Fibroblast of skin of right biceps (primary cell): ENCODE data around the gene CCDC158.
"Not testable (repeated sequence)": the region's sequence is repeated elsewhere in the genome, so short reads cannot be mapped to it uniquely, and the experiment has no call there.

ENCODE experiments used
- DNase-seq: peaks from one replicate; pipeline ENCODE4 v3.0.0-alpha.2; 2013

The CCDC158 gene

DNA sequence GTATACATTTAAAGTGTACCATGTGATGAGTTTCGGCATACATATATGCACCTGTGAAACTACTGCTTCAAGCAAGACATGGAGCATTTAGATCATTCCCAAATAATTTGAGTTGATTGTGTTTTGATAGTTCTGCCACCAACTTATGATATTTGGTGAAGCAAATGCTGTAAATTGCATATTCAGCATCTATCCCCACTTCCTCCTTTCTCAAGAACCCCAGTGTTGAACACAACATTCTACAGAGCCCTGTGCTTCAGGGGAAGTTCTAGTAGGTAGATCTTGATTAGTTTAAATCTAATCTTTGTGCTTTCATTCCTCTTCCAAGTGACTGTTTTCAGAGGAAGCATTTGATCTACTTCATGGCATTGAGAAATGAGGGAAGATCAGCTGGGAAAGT is 8.7 kb upstream of the CCDC158 start:
- DNase-seq = no peak

DNA sequence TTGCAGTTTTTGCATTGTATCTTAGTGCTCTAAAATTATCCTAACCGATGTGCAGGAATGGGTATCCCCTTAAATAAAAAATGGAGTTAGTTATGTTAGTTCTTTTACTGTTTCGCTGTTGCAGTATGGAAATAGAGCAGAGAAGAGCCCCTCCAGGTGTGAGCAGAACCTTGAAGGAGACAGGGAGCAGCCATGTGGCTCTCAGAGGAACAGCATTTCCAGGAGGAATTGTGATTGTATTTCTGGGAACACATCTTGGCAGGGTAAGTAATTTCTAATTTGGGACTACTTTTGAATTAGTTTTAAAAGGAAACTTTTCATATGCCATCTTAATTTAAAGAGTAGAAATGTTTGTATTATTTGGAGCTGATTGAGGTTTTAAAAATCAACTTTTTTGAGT is 5.3 kb upstream of the CCDC158 start:
- no peak for DNase-seq

DNA sequence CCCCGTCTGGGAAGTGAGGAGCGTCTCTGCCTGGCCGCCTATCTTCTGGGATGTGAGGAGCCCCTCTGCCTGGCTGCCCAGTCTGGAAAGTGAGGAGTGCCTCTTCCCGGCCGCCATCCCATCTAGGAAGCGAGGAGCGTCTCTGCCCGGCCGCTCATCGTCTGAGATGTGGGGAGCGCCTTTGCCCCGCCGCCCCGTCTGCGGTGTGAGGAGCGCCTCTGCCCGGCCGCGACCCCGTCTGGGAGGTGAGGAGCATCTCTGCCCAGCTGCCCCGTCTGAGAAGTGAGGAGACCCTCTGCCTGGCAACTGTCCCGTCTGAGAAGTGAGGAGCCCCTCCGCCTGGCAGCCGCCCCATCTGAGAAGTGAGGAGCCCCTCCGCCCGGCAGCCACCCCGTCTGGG is 2.2 kb upstream of the CCDC158 start:
- not testable (repeated sequence) for DNase-seq

DNA sequence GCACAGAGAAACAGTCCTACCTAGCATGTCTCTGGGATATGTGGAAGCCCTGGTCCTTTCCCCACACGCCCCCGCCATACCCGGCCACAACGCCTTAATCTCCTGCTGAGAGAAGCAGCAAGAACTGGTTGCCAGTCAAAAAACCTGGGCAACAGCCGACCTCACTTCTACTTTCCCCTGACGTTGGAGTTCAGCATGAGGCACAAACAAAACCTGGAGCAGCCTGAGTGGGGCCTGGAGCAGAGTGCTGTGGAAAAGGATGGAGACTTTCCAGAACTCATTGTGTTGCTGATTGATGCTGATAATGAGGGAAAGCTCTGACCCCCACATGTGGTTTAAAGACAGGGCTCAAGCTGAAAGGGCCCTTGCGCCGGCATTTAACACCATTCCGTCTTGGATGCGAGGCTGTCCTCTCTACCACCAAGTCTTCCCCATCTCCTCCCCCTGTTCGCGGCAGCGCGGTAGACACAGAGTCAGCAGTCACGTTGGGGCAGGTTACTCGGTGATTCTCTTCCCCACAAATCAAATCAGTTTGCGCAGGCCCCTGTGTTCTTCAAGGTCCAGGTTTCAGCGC is 666 bp downstream of the CCDC158 start:
- no peak for DNase-seq

DNA sequence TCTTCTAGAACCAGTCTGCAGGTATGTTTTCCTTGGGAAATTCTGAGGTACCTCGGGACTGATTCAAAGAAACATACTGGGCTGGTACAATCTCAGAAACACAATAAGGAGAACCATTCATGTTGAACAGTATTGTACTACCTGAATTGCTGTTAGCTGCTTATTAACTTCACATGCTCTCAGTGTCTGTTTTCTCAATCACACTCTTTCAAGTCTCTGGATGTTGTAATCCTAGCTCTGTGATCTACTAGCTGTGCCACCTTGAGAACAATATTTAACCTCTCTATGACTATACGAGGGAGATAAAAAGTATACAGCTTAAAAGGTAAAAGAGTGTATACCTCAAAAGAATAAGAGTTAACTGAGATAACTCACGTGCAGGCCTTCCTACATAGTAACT is 10.3 kb downstream of the CCDC158 start:
- no peak for DNase-seq

DNA sequence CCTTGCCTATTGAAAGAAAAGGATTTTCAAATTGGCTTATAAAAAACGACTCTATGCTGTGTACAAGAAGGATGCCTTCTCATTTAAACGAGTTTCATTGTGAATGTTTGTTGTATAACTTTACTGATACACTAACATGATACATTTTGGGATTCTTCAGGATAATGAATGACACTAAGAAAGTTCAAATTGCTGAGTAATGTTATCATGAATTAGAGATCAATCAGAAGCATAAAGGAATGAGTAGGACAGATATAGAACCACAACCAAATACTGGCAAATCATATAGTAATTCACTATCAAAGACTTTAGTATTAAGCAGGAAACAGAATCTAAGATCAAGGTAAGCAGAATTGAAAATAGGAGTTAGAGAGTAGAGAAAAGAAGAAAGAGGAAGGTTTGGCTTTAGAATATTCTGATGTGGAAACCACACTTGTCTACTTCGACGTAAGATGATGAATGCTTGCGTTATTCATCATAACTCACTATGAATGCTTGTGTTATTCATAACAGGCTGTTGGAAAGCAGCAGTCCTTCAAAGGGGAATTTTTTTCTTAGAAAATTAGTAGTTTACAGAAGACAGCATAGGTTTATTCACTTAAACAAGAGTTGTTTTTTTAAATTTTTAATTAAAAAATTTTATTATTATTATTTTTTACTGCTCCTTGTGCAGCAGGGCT is 13.4 kb downstream of the CCDC158 start:
- no peak for DNase-seq

DNA sequence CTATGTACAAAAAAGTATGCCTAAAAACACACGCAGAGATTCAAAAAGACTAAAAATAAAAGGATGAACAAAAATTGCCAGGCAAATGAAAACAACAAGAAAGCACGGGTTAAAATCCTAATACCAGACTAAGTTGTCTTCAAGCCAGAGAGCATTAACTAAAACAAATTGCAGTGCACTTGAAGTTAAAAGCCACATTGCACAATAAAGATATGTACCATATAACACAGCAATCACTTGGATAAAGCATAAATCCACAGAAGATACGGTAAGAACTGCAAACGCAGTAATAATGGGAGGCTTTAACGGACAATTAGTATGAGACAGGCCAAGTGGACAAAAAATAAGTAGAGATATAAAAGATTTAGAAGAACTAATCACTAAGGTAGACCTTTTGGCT is 14.9 kb downstream of the CCDC158 start:
- DNase-seq = no peak

DNA sequence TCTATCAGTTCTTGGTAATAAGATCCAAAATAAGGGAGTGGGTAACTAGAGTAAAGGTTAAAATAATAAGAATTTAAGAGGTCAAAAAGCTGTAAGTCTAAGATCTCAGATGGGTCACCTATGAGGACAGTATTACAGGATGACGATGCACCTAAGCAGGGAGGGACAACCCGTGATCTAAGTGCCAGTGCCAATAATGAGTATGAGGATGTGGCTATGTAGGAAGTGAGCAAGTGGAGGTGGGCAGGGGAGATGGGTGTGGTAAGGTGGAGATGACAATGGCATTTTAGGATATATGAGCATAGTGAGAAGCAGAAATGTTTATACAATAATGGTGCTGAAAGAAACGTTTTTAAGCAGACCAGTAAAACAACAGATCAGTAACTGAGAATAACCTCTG is 19.3 kb downstream of the CCDC158 start:
- no peak for DNase-seq

DNA sequence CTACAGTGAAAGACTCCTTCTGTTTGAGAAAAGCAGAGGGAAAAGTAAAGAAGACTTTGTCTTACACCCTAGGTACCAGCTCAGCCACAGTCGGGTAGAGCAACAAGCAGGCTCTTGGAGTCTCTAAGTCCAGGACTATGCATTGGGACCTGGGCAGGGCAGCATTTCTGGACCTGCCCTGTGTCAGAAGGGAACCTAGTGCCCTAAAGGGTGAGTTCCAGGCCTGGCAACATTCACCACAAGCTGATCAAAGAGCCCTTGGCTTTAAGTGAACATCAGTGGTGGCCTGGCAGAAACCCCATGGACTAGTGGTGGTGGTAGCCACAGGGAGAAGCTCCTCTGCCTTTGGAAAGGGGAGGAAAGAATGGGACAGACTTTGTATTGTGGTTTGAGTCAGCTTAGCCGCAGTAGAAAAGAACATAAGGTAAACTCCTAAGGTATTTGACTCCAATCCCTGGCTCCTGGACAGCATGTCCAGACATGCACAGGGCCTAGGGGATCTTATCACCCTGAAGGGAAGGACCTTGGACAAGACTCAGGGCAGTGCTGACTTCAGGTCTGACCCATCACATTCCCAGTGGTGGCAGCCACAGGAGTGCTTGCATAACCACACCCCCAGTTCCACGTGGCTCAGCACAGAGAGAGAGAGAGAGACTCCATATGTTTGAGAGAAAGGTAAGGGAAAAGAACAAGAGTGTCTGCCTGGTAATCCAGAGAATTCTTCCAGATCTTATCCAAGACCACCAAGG is 32.6 kb downstream of the CCDC158 start:
- no peak for DNase-seq

DNA sequence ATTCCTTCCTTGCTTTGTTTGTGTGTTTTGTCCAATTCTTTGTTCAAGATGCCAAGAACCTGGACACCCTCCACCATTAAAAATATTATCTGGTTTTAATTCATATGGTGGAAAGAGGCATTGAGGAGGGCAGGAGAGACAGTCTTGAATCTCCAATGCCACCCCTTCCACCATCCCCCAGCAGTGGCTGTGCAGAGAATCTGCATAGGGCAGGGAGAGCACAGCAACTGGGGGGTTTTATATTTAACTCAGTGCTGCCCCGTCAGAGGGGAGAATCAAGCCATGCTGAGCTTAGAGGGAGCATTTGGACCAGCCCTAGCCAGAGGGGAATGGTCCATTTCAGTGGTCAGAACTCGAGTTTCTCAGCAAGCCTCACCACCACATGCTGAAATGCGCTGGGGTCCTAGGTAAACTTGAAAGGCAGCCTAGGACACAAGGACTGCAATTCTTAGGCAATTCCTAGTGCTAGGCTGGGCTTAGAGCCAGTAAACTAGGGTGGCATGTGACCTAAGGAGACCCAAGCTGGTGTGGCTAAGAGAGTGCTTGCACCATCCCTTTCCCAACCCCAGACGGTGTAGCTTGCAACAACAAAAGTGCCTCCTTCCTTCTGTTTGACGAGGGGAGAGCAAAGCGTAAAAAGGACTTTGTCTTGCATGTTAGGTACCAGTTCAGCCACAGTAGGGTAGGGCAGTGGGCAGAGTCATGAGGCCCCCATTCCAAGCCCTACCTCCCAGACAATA is 34.2 kb downstream of the CCDC158 start:
- DNase-seq = no peak

DNA sequence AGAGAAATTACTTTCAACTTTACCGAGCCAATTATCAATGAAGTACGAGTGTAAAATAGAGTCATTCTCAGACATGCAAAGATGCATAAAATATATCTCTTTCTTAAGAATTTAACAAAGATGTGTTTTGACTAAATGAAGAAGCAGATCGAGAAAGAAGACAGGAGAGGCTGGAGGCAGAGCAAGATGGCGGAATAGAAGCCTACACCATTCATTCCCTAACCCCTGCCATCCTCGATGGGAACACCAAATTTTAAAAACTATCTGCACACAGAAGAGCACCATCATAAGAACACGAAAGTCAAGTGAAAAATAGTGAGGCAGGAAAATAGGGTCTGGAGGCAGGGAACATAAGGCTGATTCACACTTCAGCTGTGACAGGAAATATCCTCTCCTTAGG is 35.0 kb downstream of the CCDC158 start:
- no peak for DNase-seq

DNA sequence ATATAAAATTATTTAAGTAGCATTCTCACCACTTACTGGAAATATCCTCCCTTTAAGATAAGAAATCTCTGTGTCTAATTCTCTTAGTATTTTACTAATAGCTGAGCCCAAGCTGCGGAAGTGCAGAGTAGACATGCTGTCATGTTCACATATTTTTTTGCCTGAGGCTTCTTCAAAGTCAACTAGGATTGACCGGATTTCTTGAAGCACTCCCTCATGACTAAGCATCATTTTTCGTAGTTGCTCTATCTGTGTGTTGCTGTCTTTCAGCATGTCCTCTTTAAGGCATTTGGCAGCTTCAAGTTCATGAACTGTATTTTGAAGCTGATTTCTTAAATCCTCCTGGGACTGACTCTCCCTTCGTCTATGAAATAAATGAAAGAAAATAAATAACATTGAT is 36.9 kb downstream of the CCDC158 start:
- no peak for DNase-seq

DNA sequence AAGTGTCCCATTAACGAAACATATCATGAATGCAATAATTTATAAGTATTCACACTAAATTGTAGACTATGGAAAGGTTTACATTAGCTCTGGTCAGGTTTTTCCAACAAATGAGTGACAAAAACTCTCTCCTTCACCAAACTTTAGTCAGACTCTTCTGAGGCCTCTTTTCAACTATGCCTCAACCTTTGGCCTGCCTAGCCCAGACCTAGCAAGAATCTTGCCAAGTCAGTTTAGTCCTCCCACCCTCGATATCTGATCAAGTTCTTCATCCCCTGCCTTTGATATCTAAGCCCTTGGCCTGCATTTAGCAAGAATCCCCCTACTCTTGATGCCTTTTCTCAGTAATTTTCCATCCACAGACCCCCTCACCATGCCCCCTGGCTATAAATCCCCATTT is 37.9 kb downstream of the CCDC158 start:
- no peak for DNase-seq

DNA sequence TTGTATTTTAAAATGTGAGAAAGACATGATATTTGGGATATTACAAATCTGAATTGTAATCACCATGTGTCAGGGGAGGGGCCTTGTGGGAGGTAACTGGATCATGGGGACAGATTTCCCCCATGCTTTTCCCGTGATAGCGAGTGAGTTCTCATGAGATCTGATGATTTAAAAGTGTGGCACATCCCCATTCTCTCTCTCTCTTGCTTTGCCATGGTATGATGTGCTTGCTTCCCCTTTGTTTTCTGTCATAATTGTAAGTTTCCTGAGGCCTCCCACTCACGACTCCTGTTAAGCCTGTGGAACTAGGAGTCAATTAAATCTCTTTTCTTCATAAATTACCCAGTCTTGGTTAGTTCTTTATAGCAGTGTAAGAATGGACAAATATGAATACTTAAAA is 39.0 kb downstream of the CCDC158 start:
- DNase-seq = no peak

DNA sequence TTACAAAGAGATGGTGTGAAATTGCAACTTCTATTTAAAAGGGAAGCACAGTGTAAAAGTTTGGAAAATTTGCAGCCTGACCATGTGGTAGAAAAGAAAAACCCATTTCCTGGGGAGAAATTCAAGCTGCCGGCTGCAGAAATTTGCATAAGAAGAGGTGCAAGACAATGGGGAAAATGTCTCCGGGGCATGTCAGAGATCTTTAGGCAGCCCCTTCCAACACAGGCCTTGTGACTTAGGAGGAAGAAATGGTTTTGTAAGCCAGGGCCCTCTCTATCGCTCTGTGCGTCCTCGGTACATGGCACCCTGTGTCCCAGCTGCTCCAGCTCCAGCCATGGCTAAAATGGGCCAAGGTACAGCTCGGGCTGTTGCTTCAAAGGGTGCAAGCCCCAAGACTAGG is 40.4 kb downstream of the CCDC158 start:
- no peak for DNase-seq

DNA sequence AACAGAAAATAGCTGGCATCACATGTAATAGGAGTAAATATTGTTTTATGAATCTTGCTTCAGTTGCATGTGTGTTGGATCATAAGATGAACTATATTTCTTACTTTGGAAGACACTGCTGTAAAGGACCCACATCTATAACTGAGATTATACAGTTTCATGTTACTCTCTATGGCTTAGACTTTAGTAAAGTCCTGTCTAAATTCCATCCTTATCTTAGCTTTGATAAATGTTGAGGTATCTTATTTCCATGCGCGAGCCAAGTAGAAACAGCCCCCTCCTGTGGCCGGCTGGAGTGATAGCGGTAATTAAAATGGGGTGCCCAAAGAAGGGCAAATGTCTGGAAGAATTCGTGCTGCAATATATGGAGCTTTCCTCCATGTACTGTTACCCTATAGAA is 43.0 kb downstream of the CCDC158 start:
- peak; percentile 46 for DNase-seq

DNA sequence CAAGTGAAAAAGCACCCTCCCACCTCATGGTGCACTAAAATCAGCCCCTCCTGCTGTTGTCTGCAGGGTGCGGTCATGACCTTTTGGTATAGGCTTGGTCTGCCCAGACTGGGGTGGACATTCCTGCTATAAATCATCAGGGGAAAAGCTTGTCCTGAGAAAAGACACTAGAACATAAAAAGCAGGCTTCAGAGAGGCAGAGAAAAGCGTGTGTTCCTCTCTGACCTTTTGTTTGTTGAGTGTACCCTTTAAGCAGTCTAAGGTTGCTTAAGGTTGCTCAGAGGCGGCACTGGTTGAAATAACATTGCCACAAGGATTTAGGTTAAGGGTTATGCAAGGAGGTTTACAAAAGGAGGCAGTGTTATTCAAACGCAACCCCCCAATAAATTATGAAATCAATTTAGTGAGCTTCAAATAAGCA is 43.5 kb downstream of the CCDC158 start:
- DNase-seq = no peak

DNA sequence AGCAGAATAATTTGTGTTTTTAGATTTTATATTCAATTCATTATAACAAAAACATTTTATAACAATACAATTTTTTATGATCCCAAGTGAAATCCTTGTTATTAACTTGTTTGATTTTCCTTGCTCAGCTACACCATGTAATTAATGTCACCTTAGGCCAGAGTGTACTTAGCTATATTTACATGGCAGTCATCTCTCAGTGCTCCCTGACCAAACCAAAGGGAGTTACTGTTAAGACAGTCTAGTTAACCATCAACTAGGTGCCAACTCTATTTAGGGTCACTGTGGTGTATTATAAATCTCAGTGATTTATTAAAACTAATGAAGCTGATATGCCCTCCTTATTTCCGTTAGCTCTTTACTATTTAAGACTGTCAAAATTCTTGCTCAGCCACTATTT is 44.4 kb downstream of the CCDC158 start:
- no peak for DNase-seq

DNA sequence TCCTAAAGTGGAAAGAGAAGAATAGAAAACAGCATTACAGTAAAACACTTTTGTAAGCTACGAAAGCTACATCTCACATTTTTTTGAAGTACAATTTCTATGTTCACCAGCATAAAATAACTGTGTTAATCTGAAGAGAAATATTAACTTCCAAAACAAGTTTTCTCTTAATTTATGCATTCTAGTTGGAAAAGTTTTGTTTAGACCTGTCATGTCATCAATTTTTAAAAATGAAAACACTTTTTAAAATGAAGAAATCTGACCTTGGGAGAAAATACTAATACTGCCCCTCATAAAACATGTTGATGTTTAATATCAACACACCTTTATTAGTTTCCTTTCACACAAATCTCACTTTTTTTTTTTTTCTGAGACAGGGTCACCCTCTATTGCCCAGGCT is 45.2 kb downstream of the CCDC158 start:
- DNase-seq = no peak

DNA sequence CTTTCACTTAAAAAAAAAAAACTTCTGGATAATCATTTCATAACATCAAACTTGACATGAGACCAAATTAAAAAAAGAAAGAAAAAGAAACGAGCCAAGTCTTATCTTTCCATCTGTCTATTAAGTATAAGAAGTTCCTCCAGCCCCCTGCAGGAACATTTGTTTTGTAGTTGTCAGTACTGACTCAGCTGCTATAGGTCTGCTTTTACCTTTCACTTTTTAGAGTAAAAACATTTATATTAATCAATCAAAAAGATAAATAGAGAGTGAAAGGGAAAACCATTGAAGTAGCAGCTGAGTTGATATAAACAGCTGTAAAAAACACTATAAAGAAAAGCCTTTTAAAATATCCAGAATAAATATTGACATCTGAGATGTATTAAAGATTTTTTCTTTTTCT is 46.1 kb downstream of the CCDC158 start:
- no peak for DNase-seq

DNA sequence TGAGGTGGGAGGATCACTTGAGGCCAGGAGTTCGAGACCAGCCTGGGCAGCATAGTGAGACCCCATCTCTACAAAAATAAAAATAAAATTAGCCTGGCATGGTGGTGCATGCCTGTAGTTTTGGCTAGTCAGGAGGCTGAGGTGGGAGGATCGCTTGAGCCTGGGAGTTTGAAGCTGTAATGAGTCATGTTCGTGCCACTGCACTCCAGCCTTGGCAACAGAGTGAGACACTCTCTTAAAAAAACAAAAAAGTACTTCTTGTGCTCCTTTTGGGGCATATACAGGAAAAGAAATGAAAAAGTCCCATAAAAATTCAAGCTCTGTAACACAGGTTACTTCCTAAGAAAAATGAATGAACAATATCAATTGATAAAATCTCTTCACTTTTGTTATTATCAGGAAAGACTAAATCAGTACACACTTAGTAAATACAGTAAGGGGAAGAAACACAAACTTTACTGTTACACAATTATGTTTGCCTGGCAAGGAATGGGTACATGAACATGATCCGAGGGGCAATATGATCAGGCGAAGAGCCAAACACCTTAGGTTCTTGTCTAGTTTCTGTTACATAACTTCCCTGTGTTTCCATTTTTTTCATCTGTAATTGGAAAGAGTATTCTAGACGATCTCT is 46.9 kb downstream of the CCDC158 start:
- peak; percentile 8 for DNase-seq

DNA sequence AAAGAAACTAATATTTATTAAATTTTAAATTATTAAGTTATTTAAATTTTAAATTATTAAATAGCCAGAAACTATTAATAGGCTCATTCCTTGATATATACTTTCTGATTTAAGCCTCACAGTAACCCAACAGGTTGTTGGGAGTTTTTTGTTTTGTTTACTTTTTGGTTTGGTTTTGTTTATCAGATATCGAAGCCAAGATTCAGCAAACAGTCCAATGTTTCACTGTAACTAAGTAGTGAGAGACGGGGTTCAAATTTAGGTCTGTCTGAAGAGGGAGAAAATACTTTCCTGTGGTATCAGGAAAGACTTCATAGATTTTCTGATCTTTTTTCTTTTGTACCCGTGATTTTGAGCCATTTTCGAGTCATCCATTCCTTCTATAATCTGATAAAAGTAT is 54.2 kb downstream of the CCDC158 start:
- DNase-seq = no peak

DNA sequence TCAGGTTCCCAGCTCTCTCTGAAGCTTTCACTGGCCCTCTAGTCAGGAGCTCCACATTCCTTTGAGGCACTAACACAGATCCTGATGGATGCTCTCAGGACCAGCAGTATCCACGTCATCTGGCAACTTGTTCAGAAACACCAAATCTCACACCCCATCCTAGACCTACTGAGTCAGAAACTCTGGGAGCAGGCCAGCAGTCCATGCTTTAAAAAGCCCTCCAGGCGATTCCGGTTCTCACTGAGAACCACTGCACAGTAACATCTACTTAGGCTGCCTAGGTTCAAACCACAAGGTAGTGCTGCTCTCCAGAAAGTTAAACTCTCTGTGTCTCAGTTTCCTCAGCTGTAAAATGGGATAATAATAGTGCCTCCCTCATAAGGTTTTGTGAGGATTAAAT is 55.3 kb downstream of the CCDC158 start:
- DNase-seq = peak; percentile 35
